GM23338 (cell line): Measurements from ENCODE around the gene C9orf85.

Experiments
- REST ChIP-seq: IDR thresholded peaks from one replicate; pipeline ENCODE4 v1.6.1; 2018; ENCODE audit warnings: antibody characterized with exemption; ENCODE audit not compliant: unreplicated experiment
- TF ChIP-seq, protein P1 (sequence below), 2 experiments: fragments of 200-600 bp in 1 of 2; sonication (generic) in 1 of 2; conservative IDR thresholded peaks; 2 replicates each; pipeline versions ENCODE4 v1.5.1 to v1.6.1; 2016 to 2017; ENCODE audit warnings: antibody characterized with exemption in 2 of 2, low read depth in 2 of 2, mild to moderate bottlenecking in 2 of 2, moderate library complexity in 1 of 2

DNA sequence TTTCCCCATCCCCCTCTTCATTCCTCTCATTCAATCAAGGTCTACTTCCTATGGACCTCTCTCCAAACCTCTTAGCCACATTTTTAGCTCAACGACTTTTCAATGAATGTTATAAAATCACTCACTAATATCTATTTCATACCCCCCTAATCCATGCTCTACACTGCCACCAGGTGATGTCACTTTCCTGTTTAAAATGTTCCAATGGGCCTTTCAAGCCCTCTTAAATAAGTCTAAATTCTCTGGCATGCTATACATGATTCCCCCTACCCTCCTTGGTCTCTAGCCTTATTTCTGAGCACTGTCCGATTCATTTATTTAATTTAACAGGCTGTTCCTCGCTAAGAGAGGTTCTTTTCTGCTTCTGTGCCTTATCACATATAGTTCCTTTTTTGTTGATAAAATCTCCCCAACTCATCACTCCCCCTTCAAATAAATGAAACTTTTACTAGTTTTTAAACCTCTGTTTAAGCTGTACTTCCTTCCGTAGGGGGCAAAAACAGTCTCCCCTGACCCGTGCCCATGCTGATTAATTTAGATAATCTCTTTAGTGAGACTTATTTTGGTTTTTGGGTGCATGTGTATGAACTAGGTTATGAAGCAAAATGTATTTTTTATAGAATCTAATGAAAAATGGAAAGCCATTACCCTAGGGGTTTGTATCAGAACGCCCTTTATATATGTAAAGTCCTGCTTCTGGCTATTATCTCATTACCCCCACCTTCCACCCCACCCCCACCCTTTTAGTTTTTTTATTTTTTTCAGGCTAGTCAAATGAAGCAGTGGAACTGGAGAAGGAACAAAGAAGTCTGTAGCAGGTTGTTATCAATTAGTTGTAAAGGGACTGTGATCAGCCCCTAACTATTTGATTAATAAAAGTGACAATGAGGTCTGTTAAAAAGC is 9.5 kb upstream of the C9orf85 start:
- TF ChIP-seq, protein P1, sequence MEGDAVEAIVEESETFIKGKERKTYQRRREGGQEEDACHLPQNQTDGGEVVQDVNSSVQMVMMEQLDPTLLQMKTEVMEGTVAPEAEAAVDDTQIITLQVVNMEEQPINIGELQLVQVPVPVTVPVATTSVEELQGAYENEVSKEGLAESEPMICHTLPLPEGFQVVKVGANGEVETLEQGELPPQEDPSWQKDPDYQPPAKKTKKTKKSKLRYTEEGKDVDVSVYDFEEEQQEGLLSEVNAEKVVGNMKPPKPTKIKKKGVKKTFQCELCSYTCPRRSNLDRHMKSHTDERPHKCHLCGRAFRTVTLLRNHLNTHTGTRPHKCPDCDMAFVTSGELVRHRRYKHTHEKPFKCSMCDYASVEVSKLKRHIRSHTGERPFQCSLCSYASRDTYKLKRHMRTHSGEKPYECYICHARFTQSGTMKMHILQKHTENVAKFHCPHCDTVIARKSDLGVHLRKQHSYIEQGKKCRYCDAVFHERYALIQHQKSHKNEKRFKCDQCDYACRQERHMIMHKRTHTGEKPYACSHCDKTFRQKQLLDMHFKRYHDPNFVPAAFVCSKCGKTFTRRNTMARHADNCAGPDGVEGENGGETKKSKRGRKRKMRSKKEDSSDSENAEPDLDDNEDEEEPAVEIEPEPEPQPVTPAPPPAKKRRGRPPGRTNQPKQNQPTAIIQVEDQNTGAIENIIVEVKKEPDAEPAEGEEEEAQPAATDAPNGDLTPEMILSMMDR (conservative IDR thresholded peaks at IDR 0.05; ENCODE audit: low read depth in 2 of 2), result no peak
- no peak for TF ChIP-seq REST
